NCI-H510A (cell line): Measurements from ENCODE around the gene TMEM86B.
"Not testable (repeated sequence)": the region's sequence is repeated elsewhere in the genome, so short reads cannot be mapped to it uniquely, and the experiment has no call there.

Experiments
- DNase-seq: peaks from one replicate; lab custom pipeline; 2025; lab: John Stamatoyannopoulos, UW

Gene TMEM86B

DNA sequence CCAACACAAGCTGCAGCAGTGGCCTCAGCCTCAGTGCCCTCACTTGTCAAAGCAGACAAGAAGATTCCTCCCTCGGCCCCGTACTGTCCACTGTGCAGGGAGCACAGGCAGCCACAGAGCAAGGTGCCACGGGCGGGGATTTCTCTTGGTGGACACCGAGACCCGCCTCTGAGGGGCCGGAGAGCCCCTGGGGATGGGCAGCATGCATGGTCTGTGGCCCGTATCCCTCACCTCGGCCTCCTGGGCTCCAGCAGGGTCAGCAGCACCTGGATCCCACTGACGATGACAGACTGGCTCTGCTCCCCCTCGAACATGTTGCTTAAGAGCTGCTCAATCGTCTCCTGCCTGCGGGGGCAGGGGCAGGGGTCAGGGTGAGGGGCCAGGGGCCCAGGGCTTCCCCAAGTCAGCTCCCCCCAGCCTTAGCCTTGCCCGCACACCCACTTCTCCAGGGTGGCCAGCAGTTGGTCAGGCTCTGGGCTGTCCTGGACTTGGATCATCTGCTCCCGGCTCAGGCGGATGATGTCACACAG lies 13.4 kb upstream of the TMEM86B start:
- DNase-seq: no peak

DNA sequence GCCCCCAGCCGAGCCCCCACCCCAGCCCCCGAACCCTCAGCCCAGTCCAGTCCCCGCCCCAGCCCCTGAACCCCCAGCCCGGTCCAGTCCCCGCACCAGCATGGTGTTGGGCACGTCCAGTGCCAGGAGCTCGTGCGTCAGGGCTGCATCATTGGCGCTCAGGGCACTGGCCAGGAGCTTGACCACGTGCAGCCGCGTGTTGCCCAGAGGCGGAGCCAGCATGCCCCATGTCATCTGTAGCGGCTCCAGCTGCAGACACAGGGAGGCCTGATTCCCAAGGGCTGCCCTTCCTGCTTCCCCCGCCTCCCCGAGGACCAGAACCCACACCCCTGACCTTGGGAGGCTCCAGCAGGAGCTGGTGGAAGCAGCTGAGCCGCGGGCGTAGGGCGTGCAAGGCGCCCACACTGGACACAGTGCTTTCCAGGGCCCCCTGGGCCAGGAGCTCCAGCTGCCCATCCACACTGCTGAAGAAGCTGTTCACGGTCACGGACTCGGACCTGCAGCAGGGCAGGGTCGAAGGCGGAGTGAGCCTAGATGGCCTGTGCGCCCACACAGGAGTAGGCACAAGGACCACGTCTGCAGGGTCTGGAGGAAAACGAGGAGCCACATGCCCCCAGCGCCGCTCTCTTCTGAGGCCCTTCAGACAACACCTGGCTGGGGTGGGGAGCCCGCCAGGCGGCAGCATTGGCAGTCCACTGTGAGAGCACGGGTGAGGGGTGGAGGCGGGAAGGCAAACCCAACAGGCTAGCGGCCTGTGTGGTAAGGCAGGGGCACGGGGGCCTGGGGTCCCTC lies 12.8 kb upstream of the TMEM86B start:
- DNase-seq: no peak

DNA sequence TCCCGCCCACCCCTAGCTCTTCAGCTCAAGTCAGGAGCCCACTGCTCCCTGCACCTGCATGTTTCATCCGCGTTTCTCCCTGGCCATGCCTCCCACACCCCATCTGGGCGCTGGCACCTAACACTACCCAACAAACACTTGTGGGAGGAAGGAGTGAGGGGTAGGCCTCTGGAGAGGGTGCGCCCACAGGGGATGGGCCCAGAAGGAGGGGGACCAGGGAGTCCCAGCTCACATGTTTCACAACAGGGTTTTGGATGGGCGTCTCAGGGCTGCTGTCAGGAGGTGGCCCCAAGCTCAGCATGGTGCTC lies 12.1 kb upstream of the TMEM86B start:
- no peak for DNase-seq

DNA sequence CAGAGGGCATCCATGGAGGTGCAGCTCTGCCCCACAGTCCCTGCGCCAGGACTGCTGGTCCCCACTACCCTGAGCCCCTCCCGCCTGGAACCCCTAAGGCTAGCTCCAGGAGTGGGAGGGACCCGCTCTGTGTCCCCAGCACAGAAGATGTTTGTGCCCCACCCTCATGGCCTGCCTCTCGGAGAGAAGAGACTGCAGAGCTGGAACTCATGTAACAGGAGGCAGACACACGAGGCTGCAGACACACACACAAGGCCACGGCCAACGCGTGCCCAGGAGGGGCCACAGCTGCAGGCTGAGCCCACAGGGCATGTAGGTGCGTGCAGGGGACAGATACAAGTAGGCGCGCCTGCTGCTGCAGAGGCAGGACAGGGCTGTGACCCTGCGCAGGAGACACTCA lies 10.4 kb upstream of the TMEM86B start:
- DNase-seq: no peak

DNA sequence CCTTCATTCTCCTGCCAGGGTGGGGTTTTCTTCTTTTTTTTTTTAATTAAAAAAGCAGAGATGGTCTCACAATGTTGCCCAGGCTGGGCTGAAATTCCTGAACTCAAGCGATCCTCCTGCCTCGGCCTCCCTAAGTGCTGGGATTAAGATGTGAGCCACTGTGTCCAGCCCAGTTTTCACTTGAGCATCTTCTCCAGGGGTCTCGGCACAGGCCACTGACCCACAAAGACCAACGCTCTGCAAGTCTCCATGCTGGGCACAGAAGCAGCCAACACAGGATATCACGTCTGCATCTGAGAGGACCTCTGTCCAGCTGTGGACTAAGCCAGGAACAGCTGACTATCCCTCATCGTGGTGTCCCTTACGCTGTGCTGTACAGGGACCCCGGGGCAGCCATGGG lies 9.5 kb upstream of the TMEM86B start:
- no peak for DNase-seq

- DNase-seq: no peak
Measured at GRCh38 chr19:55232986-55233385, 4.4 kb upstream of the TMEM86B start.

DNA sequence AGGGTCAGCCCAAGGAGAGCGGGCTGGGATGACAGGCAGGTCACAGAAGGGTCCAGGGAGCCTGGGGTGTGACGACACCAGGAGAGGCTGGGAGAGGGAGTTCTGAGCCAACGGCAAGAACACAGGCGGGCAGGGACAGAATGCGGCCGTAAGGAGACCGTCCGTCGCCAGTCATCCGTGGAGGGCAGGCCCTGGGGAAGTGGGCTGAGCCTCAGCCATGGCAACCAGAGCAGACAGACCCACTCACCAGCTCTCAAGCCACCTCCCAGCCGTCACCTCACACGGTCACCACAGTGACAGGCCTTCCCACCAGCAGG lies 3.7 kb upstream of the TMEM86B start:
- no peak for DNase-seq

DNA sequence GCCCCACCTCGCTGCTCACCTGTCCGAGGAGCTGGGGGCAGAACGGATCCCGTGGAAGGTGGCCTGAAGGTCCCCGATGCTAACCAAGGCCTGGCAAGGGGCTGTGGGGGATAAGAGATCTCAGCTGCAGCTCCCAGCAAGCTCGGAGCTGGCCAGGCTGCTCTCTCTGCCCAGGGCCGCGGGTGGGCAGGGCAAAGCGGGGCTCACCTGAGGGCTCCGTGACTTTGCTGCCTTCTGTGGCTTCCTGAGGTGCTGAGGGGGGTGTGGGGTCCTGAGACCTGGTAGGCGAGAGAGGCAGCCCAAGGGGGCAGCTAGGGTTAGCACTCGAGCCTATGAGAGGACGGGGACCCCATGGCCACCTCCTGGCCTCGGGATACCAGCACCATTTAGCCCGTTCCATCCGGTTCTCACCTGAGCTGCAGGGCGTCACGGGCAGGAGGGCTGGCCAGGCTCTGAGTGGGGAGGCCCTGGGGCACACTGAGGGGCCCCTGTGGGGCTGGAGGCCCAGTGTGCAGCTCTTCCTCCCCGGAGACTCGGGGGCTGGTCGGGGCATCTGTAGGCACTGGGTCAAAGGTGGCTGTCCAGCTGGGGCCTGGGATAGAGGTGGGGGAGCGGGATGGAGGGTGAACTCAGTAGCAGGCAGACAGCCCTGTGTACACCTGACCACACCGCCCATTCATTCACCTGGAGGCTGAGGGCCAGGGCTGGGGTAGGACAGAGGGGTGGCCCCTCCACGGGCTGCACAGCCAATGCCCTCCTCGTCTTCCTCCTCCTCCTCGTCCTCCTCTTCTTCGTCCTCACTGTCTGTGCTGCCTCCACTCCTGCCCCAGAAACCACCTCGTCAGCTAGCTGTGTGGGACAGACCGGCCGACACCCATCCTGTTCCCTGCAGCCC lies 3.1 kb upstream of the TMEM86B start:
- DNase-seq: no peak

- DNase-seq: no peak
Measured at GRCh38 chr19:55230780-55231179, 2.2 kb upstream of the TMEM86B start.

GRCh38 chr19:55230329-55230728 lies 1.8 kb upstream of the TMEM86B start:
- DNase-seq: no peak

- DNase-seq: no peak
Measured at GRCh38 chr19:55229789-55230182, 1.2 kb upstream of the TMEM86B start.

DNA sequence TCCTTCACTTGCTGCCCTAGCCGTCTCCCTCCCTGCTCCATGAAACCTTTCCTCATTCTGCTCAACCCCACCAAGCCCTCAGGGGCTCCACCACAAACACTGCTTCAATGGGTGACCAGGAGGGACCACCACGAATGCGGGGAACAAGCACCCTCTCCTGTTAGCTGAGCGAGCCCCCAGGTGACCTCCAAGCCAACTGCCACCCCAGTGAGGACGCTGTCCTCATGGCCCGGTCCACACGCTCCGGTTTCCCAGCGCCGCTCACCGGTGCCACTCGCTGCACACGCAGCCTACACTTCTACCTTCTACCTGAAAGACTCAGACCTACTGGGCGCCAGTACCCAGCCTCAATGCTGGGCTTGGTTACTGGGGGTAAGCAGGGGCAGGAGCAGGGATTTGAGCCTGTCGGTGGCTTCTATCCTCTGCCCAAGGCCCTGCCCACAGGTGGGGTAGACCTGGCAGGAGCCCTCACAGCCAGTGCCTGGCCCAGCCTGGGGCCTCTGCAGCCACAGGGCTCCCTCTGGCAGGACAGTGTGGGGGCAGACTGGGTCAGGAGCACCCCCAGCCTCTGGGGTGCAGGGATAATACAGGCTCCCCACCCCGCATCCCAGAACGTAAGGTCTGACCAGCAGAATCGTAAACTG lies 704 bp upstream of the TMEM86B start:
- no peak for DNase-seq

GRCh38 chr19:55228015-55228391 lies 560 bp downstream of the TMEM86B start:
- no peak for DNase-seq

GRCh38 chr19:55227241-55228014 lies 1.1 kb downstream of the TMEM86B start:
- no peak for DNase-seq

GRCh38 chr19:55226788-55227187 lies 1.8 kb downstream of the TMEM86B start:
- DNase-seq: no peak

DNA sequence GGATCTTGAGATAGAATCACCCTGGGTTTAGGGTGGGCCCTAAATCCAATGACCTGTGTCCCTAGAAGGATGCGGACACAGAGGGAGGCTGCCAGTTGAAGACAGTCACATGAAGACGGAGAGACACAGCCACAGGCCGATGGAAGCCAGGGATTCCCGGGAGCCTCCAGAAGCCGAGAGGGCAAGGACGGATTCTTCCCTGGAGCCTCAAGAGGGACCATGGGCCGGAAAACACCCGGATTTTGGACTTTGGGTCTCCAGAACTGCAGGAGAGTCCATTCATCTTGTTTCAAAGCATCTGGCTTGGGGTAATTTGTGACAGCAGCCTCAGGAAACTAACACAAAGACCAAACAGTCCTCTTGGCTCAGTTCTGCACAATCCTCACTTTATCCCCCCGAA lies 2.3 kb downstream of the TMEM86B start:
- DNase-seq: no peak

GRCh38 chr19:55225415-55225958 lies 3.1 kb downstream of the TMEM86B start:
- no peak for DNase-seq

GRCh38 chr19:55224679-55225414 lies 3.7 kb downstream of the TMEM86B start:
- DNase-seq: not testable (repeated sequence)

GRCh38 chr19:55224038-55224665 lies 4.4 kb downstream of the TMEM86B start:
- no peak for DNase-seq

DNA sequence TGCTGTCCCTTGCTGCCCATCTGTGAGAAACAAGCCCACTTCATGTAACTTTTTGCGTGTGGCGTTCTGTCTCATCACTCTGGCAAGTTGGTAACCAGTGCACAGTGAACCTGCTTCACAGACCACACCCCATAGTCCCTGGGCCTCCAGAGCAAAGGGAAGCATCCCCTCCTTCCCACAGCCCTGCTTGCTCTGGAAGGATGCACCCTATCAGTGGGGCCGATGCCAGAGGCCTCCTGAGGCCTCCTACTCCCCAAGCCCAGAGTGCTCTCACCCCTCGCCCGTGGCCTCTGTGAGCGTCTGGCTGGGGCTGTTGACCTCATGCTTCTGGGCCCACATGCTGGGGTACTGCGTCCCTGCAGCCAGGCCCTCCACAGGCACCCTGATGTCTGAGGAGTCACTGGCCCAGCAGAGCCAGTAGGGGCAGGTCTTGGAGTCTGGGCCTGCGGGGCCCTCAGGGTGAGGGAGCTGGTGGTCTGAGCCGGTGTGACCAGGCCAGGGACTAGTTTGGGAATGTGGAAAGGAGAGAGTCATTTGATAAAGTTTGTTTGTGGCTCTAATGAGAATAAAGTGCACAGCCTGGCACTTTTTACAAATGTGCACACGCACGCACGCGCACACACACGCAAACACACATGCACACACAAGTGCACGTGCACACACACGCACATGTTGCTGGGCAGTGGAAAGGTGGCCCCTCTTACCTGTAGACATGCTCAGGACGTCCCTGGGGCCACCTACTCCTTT lies 5.1 kb downstream of the TMEM86B start:
- DNase-seq: no peak
